Fibroblast of mammary gland (primary cell): ENCODE measurements around the gene KMT2C.
"Not testable (repeated sequence)": the region's sequence is repeated elsewhere in the genome, so short reads cannot be mapped to it uniquely, and the experiment has no call there.

Experiments used
- DNase-seq: peaks from one replicate; pipeline ENCODE4 v3.0.0-alpha.2; 2010; ENCODE audit warnings: low read depth
- H3K4me3 ChIP-seq: 2 replicates; pipeline ENCODE4 v1.5.1; 2011; ENCODE audit warnings: low read depth, mild to moderate bottlenecking, low read length, moderate library complexity; ENCODE audit not compliant: control insufficient read depth
- TF ChIP-seq, protein P1 (sequence below): conservative IDR thresholded peaks from 2 replicates; pipeline ENCODE4 v1.5.1; 2011; ENCODE audit warnings: low read depth, low read length, inconsistent platforms; ENCODE audit not compliant: control insufficient read depth, insufficient read depth

Gene KMT2C

GRCh38 chr7:152476551-152476950 is 40.7 kb upstream of the KMT2C start:
- TF ChIP-seq, protein P1, sequence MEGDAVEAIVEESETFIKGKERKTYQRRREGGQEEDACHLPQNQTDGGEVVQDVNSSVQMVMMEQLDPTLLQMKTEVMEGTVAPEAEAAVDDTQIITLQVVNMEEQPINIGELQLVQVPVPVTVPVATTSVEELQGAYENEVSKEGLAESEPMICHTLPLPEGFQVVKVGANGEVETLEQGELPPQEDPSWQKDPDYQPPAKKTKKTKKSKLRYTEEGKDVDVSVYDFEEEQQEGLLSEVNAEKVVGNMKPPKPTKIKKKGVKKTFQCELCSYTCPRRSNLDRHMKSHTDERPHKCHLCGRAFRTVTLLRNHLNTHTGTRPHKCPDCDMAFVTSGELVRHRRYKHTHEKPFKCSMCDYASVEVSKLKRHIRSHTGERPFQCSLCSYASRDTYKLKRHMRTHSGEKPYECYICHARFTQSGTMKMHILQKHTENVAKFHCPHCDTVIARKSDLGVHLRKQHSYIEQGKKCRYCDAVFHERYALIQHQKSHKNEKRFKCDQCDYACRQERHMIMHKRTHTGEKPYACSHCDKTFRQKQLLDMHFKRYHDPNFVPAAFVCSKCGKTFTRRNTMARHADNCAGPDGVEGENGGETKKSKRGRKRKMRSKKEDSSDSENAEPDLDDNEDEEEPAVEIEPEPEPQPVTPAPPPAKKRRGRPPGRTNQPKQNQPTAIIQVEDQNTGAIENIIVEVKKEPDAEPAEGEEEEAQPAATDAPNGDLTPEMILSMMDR, result no peak
- no peak overlapping the region for H3K4me3 ChIP-seq
- no peak for DNase-seq

DNA sequence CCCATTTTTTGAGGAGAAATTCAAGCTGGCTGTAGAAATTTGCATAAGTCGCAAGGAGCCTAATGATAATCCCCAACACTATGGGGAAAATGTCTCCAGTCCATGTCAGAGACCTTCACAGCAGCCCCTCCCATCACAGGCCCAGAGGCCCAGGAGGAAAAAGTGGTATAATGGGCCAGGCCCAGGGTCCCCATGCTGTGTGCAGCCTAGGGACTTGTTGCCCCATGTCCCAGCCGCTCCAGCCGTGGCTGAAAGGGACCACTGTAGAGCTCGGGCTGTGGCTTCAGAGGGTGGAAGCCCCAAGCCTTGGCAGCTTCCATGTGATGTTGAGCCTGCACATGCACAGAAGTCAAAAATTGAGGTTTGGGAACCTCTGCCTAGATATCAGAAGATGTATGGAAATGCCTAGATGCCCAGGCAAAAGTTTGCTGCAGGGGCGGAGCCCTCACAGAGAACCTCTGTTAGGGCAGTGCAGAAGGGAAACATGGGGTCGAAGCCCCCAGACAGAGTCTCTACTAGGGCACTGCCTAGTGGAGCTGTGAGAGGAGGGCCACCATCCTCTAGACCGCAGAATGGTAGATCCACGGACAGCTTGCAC is 35.3 kb upstream of the KMT2C start:
- not testable (repeated sequence) for DNase-seq, H3K4me3 ChIP-seq

DNA sequence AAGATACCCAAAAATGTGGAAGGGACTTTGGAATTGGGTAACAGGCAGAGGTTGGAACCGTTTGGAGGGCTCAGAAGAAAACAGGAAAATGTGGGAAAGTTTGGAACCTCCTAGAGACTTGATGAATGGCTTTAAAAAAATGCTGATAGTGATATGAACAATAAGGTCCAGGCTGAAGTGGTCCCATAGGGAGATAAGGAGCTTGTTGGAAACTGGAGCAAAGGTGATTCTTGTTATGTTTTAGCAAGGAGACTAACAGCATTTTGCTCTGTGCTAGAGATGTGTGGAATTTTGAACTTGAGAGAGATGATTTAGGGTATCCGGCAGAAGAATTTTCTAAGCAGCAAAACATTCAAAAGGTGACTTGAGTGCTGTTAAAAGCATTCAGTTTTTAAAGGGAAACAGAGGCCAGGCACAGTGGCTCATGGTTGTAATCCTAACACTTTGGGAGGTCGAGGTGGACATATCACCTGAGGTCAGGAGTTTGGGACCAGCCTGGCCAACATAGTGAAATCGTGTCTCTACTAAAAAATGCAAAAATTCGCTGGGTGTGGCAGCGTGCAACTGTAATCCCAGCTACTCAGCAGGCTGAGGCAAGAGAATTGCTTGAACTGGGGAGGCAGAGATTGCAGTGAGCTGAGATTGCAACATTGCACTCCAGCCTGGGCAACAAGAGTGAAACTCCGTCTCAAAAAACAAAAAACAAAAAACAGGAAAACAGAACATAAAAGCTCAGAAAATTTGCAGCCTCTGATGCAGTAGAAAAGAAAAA is 34.6 kb upstream of the KMT2C start:
- not testable (repeated sequence) for H3K4me3 ChIP-seq, DNase-seq

GRCh38 chr7:152469576-152469975 is 33.8 kb upstream of the KMT2C start:
- DNase-seq, H3K4me3 ChIP-seq: not testable (repeated sequence)

- no peak for DNase-seq
- TF ChIP-seq, protein P1, result no peak
Measured at GRCh38 chr7:152467225-152467624, 31.4 kb upstream of the KMT2C start.

DNA sequence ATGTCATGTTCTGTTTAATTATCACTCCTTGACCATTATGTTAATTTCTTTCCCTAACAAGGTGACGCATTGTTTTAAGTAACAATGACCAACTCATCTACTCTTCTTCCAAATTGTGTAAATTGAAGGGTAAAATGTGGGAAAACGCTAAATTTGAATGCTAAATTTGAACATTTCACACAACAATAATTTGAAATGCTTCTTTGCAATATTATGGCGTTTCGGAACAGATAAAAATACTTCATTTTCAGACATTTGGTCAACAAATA is 29.2 kb upstream of the KMT2C start:
- TF ChIP-seq, protein P1, result no peak
- no peak for DNase-seq
- peak overlapping the region; percentile 78 for H3K4me3 ChIP-seq

More at GRCh38 chr7:152467225-152467624, 31.4 kb upstream of the KMT2C start:
- H3K4me3 ChIP-seq, result no peak overlapping the region

- TF ChIP-seq, protein P1, result no peak
- peak; percentile 65 for DNase-seq
- peak overlapping the region; percentile 78 for H3K4me3 ChIP-seq
Measured at GRCh38 chr7:152464312-152465118, 28.7 kb upstream of the KMT2C start.

DNA sequence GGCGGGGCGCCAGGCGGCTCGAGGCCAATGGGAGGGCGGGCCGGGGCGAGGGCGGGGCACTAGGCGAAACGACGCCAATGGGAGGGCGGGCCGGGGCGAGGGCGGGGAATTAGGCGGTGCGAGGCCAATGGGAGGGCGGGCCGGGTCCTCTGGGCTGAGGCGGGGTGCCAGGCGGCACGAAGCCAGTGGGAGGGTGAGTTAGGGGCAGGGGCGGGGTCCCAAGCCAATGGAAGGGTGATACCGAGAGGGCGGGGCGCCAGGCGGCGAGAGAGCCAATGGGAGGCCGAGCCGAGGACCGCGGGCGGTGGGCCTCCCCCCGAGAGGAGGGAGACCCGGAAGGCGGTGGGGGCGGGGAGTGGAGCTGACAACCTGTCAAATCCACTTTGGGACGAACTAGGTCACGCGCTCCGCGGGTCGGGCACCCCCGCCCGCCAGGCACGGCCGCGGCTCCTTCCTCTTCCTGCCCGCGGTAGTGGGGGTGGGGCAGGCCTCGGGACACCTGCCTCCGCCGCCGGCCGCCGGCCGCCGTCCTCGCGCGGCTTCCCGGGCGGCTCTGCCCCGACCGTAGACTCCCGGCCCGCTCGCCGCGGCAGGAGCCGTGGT is 28.0 kb upstream of the KMT2C start:
- H3K4me3 ChIP-seq, result peak overlapping the region; percentile 78
- TF ChIP-seq, protein P1, result no peak
- DNase-seq, result peak; percentile 98
